ENCODE results near the gene PTH2. TPM values are rescaled to one million over a fixed set of nuclear protein-coding genes. Genes with fewer than 3 reads are reported as not detected.

PTH2 gene
- total and polyA plus RNA-seq, 8 donors = not detected

DNA sequence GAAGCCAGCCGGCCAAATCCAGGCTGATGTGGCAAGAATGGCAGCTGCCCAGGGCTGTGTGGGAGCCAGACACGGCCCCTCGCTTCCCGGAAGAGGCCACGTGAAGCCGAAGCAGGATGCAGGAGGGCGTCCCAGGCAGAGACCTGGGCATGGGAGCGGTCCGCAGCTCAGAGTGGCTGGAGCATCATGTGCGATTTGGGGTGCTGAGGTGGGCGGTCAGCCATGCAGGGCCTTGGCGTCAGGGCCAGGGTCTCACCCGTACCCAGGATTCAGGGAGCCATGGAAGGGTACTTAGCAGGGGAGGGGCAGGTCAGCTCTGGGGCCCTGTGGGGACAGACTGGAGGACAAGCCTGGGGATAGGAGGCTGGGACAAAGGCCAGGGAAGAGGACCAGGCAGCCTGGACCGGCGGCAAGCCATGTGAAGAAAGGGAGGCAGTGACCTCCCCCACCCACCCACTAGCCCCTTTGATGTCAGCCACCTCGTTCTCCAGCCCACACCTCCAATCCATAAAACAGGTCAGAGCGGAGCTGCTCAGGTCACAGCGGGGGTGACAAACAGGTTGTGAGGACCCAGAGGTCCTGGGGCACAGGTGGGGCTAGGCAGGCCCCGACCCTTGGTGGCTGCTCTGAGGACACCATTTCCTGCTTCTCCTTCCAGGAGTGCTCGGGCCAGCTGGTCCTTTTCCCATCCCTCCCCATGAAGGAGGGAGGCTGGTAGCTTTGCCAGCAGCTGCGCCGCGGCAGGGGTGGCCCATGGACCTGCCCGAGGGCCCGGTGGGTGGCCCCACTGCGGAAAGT is 32.9 kb downstream of the PTH2 start:
- H3K36me3 ChIP-seq = no peaks in the 10 kb centered on the region
- intact Hi-C loops (cut with DNase I) = loop anchor here in 1 of 2 donors (5.0 kb wide), 1 partner anchor 52 kb away; the partner anchor contains the start of gene SLC17A7
- TF ChIP-seq, protein P1, sequence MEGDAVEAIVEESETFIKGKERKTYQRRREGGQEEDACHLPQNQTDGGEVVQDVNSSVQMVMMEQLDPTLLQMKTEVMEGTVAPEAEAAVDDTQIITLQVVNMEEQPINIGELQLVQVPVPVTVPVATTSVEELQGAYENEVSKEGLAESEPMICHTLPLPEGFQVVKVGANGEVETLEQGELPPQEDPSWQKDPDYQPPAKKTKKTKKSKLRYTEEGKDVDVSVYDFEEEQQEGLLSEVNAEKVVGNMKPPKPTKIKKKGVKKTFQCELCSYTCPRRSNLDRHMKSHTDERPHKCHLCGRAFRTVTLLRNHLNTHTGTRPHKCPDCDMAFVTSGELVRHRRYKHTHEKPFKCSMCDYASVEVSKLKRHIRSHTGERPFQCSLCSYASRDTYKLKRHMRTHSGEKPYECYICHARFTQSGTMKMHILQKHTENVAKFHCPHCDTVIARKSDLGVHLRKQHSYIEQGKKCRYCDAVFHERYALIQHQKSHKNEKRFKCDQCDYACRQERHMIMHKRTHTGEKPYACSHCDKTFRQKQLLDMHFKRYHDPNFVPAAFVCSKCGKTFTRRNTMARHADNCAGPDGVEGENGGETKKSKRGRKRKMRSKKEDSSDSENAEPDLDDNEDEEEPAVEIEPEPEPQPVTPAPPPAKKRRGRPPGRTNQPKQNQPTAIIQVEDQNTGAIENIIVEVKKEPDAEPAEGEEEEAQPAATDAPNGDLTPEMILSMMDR (IDR thresholded peaks at IDR 0.05) = no peak
- no peak for DNase-seq
- no peak overlapping the region for H3K27ac ChIP-seq
- H3K27me3 ChIP-seq = peaks cover 0 to 24% of the 10 kb centered on the region in 2 donors
- H3K4me3 ChIP-seq = no peak overlapping the region
- ATAC-seq = no peak
- no peaks in the 10 kb centered on the region for H3K4me1 ChIP-seq
- no peaks in the 10 kb centered on the region for H3K9me3 ChIP-seq

DNA sequence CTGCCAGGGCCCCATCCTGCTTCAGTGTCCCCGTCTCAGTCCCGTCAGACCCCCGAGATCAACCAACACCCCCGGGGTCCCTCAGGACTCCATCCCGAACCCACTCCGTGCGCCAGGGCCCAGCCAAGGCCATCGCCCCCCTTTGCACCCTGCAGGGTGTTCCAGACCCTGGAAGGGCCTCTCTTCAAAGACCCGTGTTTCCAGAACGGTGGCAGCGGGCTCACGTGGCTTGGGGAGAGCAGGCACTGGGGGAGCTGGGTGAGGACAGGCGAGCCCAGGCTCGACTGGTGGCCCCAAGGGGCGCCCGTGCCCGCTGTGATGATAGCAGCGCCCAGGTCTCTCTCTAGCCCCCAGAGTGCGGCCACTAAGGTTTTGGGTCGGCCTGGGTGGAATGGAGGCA is 33.8 kb downstream of the PTH2 start:
- Histone ChIP-seq H3K27ac (no peak overlapping the region), H3K4me1 (no peaks in the 10 kb centered on the region), H3K4me3 (no peak overlapping the region), H3K9me3 (no peaks in the 10 kb centered on the region), H3K36me3 (no peaks in the 10 kb centered on the region), H3K27me3 (peaks cover 0 to 22% of the 10 kb centered on the region in 2 donors)
- intact Hi-C loops (cut with DNase I) = no loop called here
- TF ChIP-seq, protein P1 (IDR thresholded peaks at IDR 0.05) = no peak
- DNase-seq (no peak), ATAC-seq (no peak)

DNA sequence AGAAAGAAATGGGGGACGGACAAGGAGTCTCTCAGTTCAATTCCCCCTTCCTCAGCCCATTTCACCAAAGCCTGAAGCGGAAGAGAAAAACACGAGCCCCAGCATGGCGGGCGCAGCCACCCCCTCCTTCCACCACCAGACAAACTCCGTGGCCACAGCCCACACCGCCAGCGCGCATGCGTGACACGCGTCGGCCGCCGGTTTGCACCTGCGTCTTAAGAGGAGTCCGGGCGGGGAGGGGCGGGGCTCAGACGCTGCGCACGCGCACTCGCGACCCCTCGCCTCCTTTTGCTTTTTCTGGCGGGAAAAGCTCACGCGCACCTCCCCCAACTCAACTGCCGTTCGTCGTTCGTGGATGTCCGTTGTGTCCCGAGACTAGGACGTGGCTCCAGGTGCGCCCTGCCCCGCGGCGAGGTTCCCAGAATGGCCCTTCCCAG is 35.3 kb downstream of the PTH2 start, which contains the start of gene KASH5:
Gene KASH5 (plus strand): TSS at position 314 of the 437 bp plus-strand sequence. CDS start 2,635 bp downstream, outside the sequence.
- DNase-seq = peak in 3 of 4 donors; percentile 65 to 94 (median 89)
- peak; percentile 77 for ATAC-seq
- Histone ChIP-seq H3K9me3 (peaks cover 0 to under 1% of the 10 kb centered on the region in 2 donors), H3K36me3 (no peaks in the 10 kb centered on the region), H3K27me3 (peaks cover 0 to 16% of the 10 kb centered on the region in 2 donors), H3K27ac (no peak within 1 kb of the TSS), H3K4me1 (no peaks in the 10 kb centered on the region), H3K4me3 (peak within 1 kb of the TSS; percentile 9 to 23)
- intact Hi-C loops (cut with DNase I) = no loop called here
- TF ChIP-seq, protein P1 (IDR thresholded peaks at IDR 0.05) = no peak

DNA sequence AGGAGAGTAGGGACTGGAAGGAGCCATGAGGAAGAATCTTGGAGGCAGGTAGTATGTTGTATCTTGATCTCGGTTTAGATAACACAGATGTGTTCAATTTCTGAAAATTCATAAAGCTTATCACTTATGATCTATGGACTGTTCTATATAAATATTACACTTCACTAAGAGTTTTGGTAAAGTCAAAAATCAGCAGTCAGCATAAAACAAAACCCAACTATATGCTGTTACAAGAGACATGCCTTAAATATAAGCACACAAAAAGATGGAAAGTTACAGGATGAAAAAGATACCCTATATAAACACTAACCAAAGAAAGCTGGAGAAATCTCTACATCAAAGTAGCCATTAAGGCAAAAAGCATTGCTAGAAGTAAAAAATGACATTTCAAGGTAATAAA is 39.6 kb downstream of the PTH2 start:
- DNase-seq (no peak), ATAC-seq (no peak)
- TF ChIP-seq, protein P1 (IDR thresholded peaks at IDR 0.05) = no peak
- Histone ChIP-seq H3K4me1 (no peaks in the 10 kb centered on the region), H3K27me3 (peaks cover 0 to 16% of the 10 kb centered on the region in 2 donors), H3K9me3 (peaks cover 0 to 11% of the 10 kb centered on the region in 2 donors), H3K27ac (no peak overlapping the region), H3K36me3 (no peaks in the 10 kb centered on the region), H3K4me3 (no peak overlapping the region)
- intact Hi-C loops (cut with DNase I) = no loop called here

DNA sequence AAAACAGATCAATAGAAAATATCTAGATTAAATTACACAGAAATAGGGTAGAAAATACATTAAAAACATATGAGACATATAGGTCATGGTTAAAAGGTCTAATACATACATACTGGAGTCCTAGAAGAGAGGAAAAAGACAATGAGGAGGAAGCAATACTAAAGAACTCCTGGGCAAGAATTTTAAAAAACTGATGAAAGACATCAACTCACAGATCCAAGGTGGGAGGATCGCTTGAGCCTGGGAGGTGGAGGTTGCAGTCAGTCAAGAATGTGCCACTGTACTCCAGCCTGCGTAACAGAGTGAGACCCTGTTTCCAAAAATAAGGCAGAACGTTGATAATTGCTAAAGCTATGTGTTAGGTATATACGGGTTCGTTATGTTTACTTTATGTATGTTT is 40.6 kb downstream of the PTH2 start:
- Histone ChIP-seq H3K27me3 (peaks cover 0 to 9% of the 10 kb centered on the region in 2 donors), H3K27ac (no peak overlapping the region), H3K4me1 (no peaks in the 10 kb centered on the region), H3K36me3 (no peaks in the 10 kb centered on the region), H3K4me3 (no peak overlapping the region), H3K9me3 (peaks cover 0 to 11% of the 10 kb centered on the region in 2 donors)
- TF ChIP-seq, protein P1 (IDR thresholded peaks at IDR 0.05) = no peak
- intact Hi-C loops (cut with DNase I) = no loop called here
- ATAC-seq (no peak), DNase-seq (no peak)

All from left lung (tissue), 10 donors.